C4-2B (cell line): ENCODE data around the gene ATG7.
"Not testable (repeated sequence)": the region's sequence is repeated elsewhere in the genome, so short reads cannot be mapped to it uniquely, and the experiment has no call there.

Experiments
- H3K27ac ChIP-seq: fragments of 450-650 bp; 2 replicates; pipeline ENCODE4 v1.5.1; 2017
- CTCF ChIP-seq: fragments of 450-650 bp; conservative IDR thresholded peaks from 2 replicates; pipeline ENCODE4 v1.5.1; 2017; ENCODE audit warnings: mild to moderate bottlenecking
- ZFX ChIP-seq: fragments of 450-650 bp; IDR thresholded peaks from 2 replicates; pipeline ENCODE4 v1.6.1; 2017

Gene ATG7

GRCh38 chr3:11245827-11246662 lies 26.2 kb upstream of the ATG7 start:
- H3K27ac ChIP-seq, result no peak overlapping the region
- TF ChIP-seq CTCF, result no peak
- no peak for TF ChIP-seq ZFX

- TF ChIP-seq CTCF (no peak), ZFX (no peak)
- H3K27ac ChIP-seq, result no peak overlapping the region
These were observed 25.6 kb upstream of the ATG7 start for GRCh38 chr3:11246663-11246970.

GRCh38 chr3:11247362-11247761 lies 24.8 kb upstream of the ATG7 start:
- no peak for TF ChIP-seq CTCF
- TF ChIP-seq ZFX, result no peak

GRCh38 chr3:11248596-11248995 lies 23.6 kb upstream of the ATG7 start:
- TF ChIP-seq ZFX (no peak), CTCF (no peak)
- H3K27ac ChIP-seq, result no peak overlapping the region

More at GRCh38 chr3:11247362-11247761, 24.8 kb upstream of the ATG7 start:
- H3K27ac ChIP-seq, result no peak overlapping the region

GRCh38 chr3:11250902-11251806 lies 21.0 kb upstream of the ATG7 start:
- no peak overlapping the region for H3K27ac ChIP-seq
- TF ChIP-seq CTCF (no peak), ZFX (no peak)

DNA sequence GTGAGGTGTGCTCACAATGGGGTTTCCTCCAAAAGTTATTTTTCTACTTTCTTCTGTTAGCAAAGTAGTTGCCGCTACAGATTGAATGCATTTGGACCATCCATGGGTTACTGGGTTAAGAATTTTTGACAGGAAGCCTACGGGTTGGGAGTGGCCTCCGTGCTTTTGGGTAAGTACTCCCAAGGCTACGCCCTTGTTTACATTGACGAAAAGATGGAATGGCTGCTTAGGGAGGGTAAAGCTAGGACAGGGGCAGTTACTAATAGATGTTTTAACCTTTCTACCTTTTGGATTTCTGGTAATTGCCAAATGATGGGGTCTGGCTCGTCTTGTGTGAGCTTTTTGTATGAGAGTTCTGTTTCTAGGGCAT lies 20.4 kb upstream of the ATG7 start:
- no peak overlapping the region for H3K27ac ChIP-seq
- TF ChIP-seq CTCF (no peak), ZFX (no peak)

- H3K27ac ChIP-seq, result no peak overlapping the region
- no peak for TF ChIP-seq ZFX
- TF ChIP-seq CTCF, result no peak
These were observed 17.3 kb upstream of the ATG7 start for GRCh38 chr3:11254876-11255275.

- not testable (repeated sequence) for H3K27ac ChIP-seq
These were observed 16.7 kb upstream of the ATG7 start for GRCh38 chr3:11255537-11255936.
